Body of pancreas (tissue), 4 donors: ENCODE results near the gene ARHGEF37. TPM values are rescaled to one million over a fixed set of nuclear protein-coding genes. Genes with fewer than 3 reads are reported as not detected.
A peak's percentile ranks its signal among the peaks of the same experiment; 100 is the strongest.

ENCODE experiments used
- ATAC-seq: fragments of 150-250 bp; one replicate; pipeline ENCODE4 v1.9.1; 2016
- DNase-seq, 4 donors: peaks; one replicate each; pipeline ENCODE4 v3.0.0-alpha.2; 2019
- H3K27ac ChIP-seq, 4 donors: fragments of 200-600 bp; sonication (generic); 1 replicate in 3 of 4; 2 replicates in 1 of 4; pipeline versions ENCODE4 v1.5.1 to v1.6.1; 2016 to 2019; ENCODE audit warnings: mild to moderate bottlenecking in 1 of 4, mixed read lengths in 1 of 4, moderate library complexity in 1 of 4
- H3K27me3 ChIP-seq, 2 donors: fragments of 200-600 bp; sonication (generic); one replicate each; pipeline ENCODE4 v1.6.0; 2016; ENCODE audit warnings: mild to moderate bottlenecking in 1 of 2
- H3K36me3 ChIP-seq, 2 donors: fragments of 200-600 bp; sonication (generic); replicated peaks in 1 of 2; 2 replicates each; pipeline ENCODE4 v1.5.1; 2016; ENCODE audit warnings: low read depth in 2 of 2; ENCODE audit not compliant: insufficient read depth in 1 of 2
- H3K4me1 ChIP-seq: fragments of 200-600 bp; sonication (generic); one replicate; pipeline ENCODE4 v1.6.0; 2016
- H3K4me3 ChIP-seq, 2 donors: fragments of 200-600 bp; sonication (generic); 1 replicate in 1 of 2; 2 replicates in 1 of 2; pipeline ENCODE4 v1.5.1; 2016 to 2019
- H3K9me3 ChIP-seq, 3 donors: fragments of 200-600 bp; sonication (generic); 1 replicate in 2 of 3; 2 replicates in 1 of 3; pipeline ENCODE4 v1.5.1; 2016
- POLR2A ChIP-seq, 3 donors: fragments of 450-650 bp; IDR thresholded peaks; one replicate each; pipeline ENCODE4 v1.6.1; 2016; ENCODE audit warnings: antibody characterized with exemption in 3 of 3, mild to moderate bottlenecking in 2 of 3
- WGBS, 2 donors: methylation state at CpG; one replicate each; pipeline ENCODE4 v1.1.5; 2017; 5-methylcytosine and 5-hydroxymethylcytosine counted together
- intact Hi-C: fragments of 100-400 bp; cut with DNase I; formaldehyde crosslinking; loops from one replicate; pipeline ENCODE4 v1.15.1; 2023
- total RNA-seq, 2 donors: library from RNA; depleted of rRNA; stranded (reverse); fragments of >200 nt; gene quantifications; one replicate each; pipeline ENCODE4 v1.1.0, GENCODE V29; 2016
- TF ChIP-seq, protein P1 (sequence below), 7 experiments: fragments of 450-650 bp in 4 of 7; fragments of 200-600 bp in 3 of 7; sonication (generic) in 3 of 7; IDR thresholded peaks; one replicate each; pipeline ENCODE4 v1.5.1; 2016 to 2019; ENCODE audit warnings: antibody characterized with exemption in 7 of 7

Gene ARHGEF37
- total RNA-seq, 2 donors from 2014 or later, result 5.9 to 14.0 TPM

DNA sequence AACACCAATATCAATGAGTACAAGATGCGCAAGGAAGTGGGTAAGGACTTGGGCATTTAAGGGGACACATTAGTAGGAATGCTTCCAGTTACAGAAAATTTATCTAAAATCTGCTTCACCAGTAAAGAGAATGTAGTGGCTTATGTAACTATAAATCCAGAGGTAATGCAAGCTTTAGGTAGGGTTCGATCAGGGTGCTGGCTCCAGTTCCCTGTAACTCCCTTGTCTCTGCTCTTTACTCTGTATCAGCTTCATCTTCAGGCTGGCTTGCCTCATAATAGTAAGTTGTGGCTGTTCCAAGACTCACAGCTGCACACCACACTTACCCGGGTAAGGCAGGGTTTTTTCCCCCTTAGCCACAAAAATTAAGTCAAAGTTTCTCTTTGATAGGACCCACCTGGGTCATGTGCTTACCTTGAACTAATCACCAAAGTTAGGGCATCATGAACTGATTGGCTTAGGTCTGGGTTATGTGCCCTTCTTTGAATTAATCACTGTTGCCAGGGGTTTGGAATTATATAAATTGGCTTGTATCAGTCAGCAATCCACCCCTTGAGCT, 35.5 kb downstream of the ARHGEF37 start:
- Histone ChIP-seq H3K9me3 (no peaks in the 10 kb centered on the region), H3K4me3 (no peak overlapping the region), H3K27me3 (no peaks in the 10 kb centered on the region), H3K36me3 (peaks cover 0 to 9% of the 10 kb centered on the region in 2 donors), H3K4me1 (no peaks in the 10 kb centered on the region), H3K27ac (no peak overlapping the region)
- WGBS, 2 donors, result 66 to 76% methylated on average over 3 of the region's 3 CpGs
- TF ChIP-seq, protein P1, sequence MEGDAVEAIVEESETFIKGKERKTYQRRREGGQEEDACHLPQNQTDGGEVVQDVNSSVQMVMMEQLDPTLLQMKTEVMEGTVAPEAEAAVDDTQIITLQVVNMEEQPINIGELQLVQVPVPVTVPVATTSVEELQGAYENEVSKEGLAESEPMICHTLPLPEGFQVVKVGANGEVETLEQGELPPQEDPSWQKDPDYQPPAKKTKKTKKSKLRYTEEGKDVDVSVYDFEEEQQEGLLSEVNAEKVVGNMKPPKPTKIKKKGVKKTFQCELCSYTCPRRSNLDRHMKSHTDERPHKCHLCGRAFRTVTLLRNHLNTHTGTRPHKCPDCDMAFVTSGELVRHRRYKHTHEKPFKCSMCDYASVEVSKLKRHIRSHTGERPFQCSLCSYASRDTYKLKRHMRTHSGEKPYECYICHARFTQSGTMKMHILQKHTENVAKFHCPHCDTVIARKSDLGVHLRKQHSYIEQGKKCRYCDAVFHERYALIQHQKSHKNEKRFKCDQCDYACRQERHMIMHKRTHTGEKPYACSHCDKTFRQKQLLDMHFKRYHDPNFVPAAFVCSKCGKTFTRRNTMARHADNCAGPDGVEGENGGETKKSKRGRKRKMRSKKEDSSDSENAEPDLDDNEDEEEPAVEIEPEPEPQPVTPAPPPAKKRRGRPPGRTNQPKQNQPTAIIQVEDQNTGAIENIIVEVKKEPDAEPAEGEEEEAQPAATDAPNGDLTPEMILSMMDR (IDR thresholded peaks at IDR 0.05), result no peak
- intact Hi-C loops, result no loop called here
- no peak for ATAC-seq
- DNase-seq, result no peak

DNA sequence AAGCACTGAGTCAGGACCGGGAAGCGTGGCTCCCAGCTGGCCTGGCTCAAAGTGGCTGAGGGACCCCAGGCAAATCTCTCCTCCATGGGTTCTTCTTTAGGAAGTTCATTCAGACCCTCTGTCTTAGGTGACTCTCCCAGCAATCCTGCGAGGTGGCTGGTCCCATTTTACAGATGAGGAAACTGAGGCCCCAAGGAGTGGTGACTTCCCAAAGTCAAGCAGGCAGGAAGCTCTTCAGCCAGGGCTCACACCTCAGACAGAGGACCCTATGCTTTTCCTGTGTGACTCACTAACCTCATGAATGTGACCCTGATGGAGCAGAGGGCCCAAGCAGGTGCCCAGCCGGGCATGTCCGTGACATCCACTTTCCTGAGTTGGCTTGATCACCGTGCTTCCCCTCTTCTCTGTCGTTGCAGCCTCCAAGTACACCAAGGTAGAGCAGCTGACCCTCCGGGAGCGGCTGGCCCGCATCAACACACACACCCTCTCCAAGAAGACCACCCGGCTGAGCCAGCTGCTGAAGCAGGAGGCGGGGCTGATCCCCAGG, 36.5 kb downstream of the ARHGEF37 start:
- TF ChIP-seq, protein P1 (IDR thresholded peaks at IDR 0.05), result no peak
- TF ChIP-seq POLR2A (IDR thresholded peaks at IDR 0.05), result no peak
- Histone ChIP-seq H3K9me3 (no peaks in the 10 kb centered on the region), H3K4me3 (no peak overlapping the region), H3K36me3 (peaks cover 0 to 13% of the 10 kb centered on the region in 2 donors), H3K27ac (no peak overlapping the region), H3K27me3 (no peaks in the 10 kb centered on the region), H3K4me1 (no peaks in the 10 kb centered on the region)
- ATAC-seq (no peak), DNase-seq (no peak)
- intact Hi-C loops, result no loop called here
- 90 to 100% methylated on average over 2 to 12 of the region's 12 CpGs for whole genome bisulfite sequencing, 2 donors

DNA sequence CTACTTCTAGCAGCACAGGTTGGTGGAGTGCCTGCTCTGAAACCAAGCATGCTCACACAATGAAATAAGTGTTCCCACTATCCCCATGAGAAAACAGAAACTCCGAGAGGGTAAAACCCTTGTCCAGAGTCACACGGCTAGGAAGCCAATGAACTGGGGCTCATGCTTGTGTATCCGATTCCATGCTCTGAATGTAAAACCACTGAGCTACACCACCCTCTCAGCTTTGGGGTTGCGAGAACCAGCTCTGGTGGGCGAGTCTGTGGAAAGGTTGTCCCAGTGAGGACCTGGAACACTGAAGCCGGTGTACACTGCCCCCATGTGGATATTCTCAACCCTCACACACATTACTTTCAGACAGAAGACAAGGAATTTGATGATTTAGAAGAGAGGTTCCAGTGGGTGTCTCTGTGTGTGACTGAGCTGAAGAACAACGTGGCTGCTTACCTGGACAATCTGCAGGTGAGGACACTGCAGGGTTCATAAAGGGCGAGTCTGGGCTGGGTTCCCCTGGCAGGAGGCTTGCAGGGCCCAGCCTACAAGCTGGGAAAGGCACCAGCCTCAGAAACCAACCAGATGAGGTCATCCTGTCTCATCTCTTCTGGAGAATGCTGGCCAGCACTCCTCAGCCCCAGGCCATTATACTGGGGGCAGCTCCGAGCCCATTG, 37.4 kb downstream of the ARHGEF37 start:
- Histone ChIP-seq H3K9me3 (no peaks in the 10 kb centered on the region), H3K4me1 (no peaks in the 10 kb centered on the region), H3K4me3 (no peak overlapping the region), H3K27ac (no peak overlapping the region), H3K27me3 (no peaks in the 10 kb centered on the region), H3K36me3 (peaks cover 0 to 17% of the 10 kb centered on the region in 2 donors)
- WGBS, 2 donors, result 40 to 68% methylated on average over 8 to 9 of the region's 9 CpGs
- ATAC-seq, result peak; percentile 49
- TF ChIP-seq, protein P1 (IDR thresholded peaks at IDR 0.05), result peak in 6 of 7 experiments; percentile 44 to 61 (median 54)
- TF ChIP-seq POLR2A (IDR thresholded peaks at IDR 0.05), result no peak
- DNase-seq, result peak in 3 of 4 donors; percentile 27 to 41 (median 35)
- intact Hi-C loops, result no loop called here

DNA sequence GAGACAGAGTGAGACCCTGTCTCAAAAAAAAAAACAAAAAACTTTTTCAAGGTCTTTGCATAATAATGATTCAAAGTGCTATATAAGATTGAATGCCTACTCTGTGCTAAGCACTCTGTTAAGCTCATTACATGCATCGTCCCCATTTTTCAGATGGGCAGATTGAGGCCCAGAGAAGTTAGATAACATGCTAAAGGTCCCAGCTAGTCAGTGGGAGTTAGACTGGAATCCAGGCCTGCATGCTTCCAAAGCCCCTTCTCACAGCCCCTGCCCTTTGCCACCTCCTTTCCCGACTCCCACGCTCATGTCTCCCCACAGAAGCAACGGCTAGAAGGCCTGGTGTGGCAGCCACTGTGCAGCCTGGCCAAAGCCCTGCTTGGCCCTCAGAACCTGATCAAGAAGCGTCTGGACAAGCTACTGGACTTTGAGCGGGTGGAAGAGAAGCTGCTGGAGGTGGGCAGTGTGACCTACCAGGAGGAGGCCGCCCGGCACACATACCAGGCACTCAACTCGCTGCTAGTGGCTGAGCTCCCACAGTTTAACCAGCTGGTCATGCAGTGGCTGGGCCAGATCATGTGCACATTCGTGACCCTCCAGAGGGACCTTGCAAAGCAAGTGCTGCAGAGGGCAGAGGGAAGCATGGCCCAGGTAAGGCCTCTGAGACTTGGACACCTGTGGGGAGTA, 40.3 kb downstream of the ARHGEF37 start:
- Histone ChIP-seq H3K9me3 (no peaks in the 10 kb centered on the region), H3K4me1 (no peaks in the 10 kb centered on the region), H3K27me3 (no peaks in the 10 kb centered on the region), H3K4me3 (no peak overlapping the region), H3K27ac (no peak overlapping the region), H3K36me3 (peaks cover 4 to 25% of the 10 kb centered on the region in 2 donors)
- no peak for TF ChIP-seq POLR2A (IDR thresholded peaks at IDR 0.05)
- TF ChIP-seq, protein P1 (IDR thresholded peaks at IDR 0.05), result no peak
- 85 to 94% methylated on average over 6 to 10 of the region's 10 CpGs for WGBS, 2 donors
- intact Hi-C loops, result no loop called here
- DNase-seq (no peak), ATAC-seq (no peak)
